HepG2 (cell line): ENCODE measurements around the gene NUFIP1. TPM values are rescaled to one million over a fixed set of nuclear protein-coding genes. Genes with fewer than 3 reads are reported as not detected.

Experiments used
- ATAC-seq: fragments of 200-7000 bp; cut with Tn5 transposase; 3 replicates; pipeline ENCODE4 v1.9.1; 2020; ENCODE audit warnings: mild to moderate bottlenecking, moderate library complexity
- BruUV-seq: library from RNA; stranded (reverse); fragments of 400-500 nt; replicated peaks from 2 replicates; lab custom pipeline; 2021; lab: Mats Ljungman, UMichigan
- CTCF ChIA-PET: fragments of 300-600 bp; formaldehyde crosslinking; extraction: SDS; loops from one replicate; lab custom pipeline; 2021; ENCODE audit warnings: low total read pairs, inconsistent platforms, low intra/inter-chr PET ratio; lab: Yijun Ruan, JAX
- POLR2A ChIA-PET: fragments of 350-600 bp; sonication (Branson Sonifier 250); formaldehyde crosslinking; loops from one replicate; lab custom pipeline; 2020; ENCODE audit warnings: antibody characterized with exemption, inconsistent platforms; lab: Yijun Ruan, JAX
- DNase-seq: peaks from one replicate; pipeline ENCODE4 v3.0.0-alpha.2; 2015; ENCODE audit warnings: low spot score
- FAIRE-seq: peaks from 3 replicates; lab custom pipeline; 2011; peaks lifted over from hg19 to GRCh38; lab: Jason Lieb, UNC
- H2AFZ ChIP-seq: one replicate; pipeline ENCODE4 v1.6.1; 2011; ENCODE audit warnings: low read length, inconsistent platforms
- H3K27ac ChIP-seq: fragments of 300-600 bp; 3 replicates; pipeline ENCODE4 v1.8.0; 2011; ENCODE audit warnings: mixed run types, mild to moderate bottlenecking, mixed read lengths, low read length, inconsistent platforms; ENCODE audit not compliant: insufficient read depth; ENCODE audit errors: extremely low read length
- H3K27me3 ChIP-seq, 2 experiments: fragments of 200-600 bp in 1 of 2; 2 replicates in 1 of 2; 3 replicates in 1 of 2; pipeline versions ENCODE4 v1.6.0 to v1.8.0; 2011; ENCODE audit warnings: low read length in 2 of 2, mild to moderate bottlenecking in 2 of 2, moderate library complexity in 2 of 2, inconsistent platforms in 1 of 2; ENCODE audit not compliant: insufficient read depth in 2 of 2, control insufficient read depth in 1 of 2
- H3K36me3 ChIP-seq, 2 experiments: fragments of 200-600 bp in 1 of 2; replicated peaks in 1 of 2; 2 replicates in 1 of 2; 3 replicates in 1 of 2; pipeline versions ENCODE4 v1.5.1 to v1.8.0; 2011; ENCODE audit warnings: low read length in 2 of 2, inconsistent platforms in 1 of 2; ENCODE audit not compliant: insufficient read depth in 2 of 2, control insufficient read depth in 1 of 2
- H3K4me1 ChIP-seq: 2 replicates; pipeline ENCODE4 v1.5.1; 2012; ENCODE audit warnings: low read length, inconsistent platforms; ENCODE audit not compliant: insufficient read depth
- H3K4me2 ChIP-seq: 2 replicates; pipeline ENCODE4 v1.6.0; 2011; ENCODE audit warnings: low read depth, low read length, inconsistent platforms
- H3K4me3 ChIP-seq, 3 experiments: fragments of 200-600 bp in 1 of 3; sonication (generic), shearing (Covaris generic) in 1 of 3; replicated peaks in 1 of 3; 2 replicates each; pipeline ENCODE4 v1.5.1; 2011 to 2016; ENCODE audit warnings: low read length in 3 of 3, inconsistent platforms in 2 of 3, low read depth in 2 of 3, mild to moderate bottlenecking in 2 of 3, control low read depth in 1 of 3, mixed read lengths in 1 of 3; ENCODE audit not compliant: insufficient read depth in 1 of 3
- H3K79me2 ChIP-seq: one replicate; pipeline ENCODE4 v1.6.1; 2011; ENCODE audit warnings: low read length, inconsistent platforms; ENCODE audit not compliant: insufficient read depth
- H3K9ac ChIP-seq: 2 replicates; pipeline ENCODE4 v1.6.0; 2011; ENCODE audit warnings: mild to moderate bottlenecking, low read depth, low read length, inconsistent platforms; ENCODE audit not compliant: insufficient read depth
- H3K9me3 ChIP-seq: 2 replicates; pipeline ENCODE4 v1.5.1; 2012; ENCODE audit warnings: mild to moderate bottlenecking, low read length
- H4K20me1 ChIP-seq: 2 replicates; pipeline ENCODE4 v1.6.0; 2011; ENCODE audit warnings: inconsistent platforms, mild to moderate bottlenecking, low read length, moderate library complexity; ENCODE audit not compliant: insufficient read depth
- CENPT ChIP-seq: sonication (generic); formaldehyde crosslinking; IDR thresholded peaks from 2 replicates; pipeline ENCODE4 v1.8.0; 2022; ENCODE audit warnings: low read depth, mild to moderate bottlenecking, moderate library complexity, missing genetic modification reagents
- DDIT3 ChIP-seq: sonication (generic); formaldehyde crosslinking; IDR thresholded peaks from 2 replicates; pipeline ENCODE4 v1.4.0; 2020; ENCODE audit warnings: mild to moderate bottlenecking, missing genetic modification reagents
- DR1 ChIP-seq: sonication (generic); formaldehyde crosslinking; IDR thresholded peaks from 2 replicates; pipeline ENCODE4 v1.8.0; 2021; ENCODE audit warnings: mild to moderate bottlenecking, missing genetic modification reagents, inconsistent platforms
- IRF2 ChIP-seq: IDR thresholded peaks from 2 replicates; pipeline ENCODE4 v1.6.1; 2018; ENCODE audit warnings: missing genetic modification reagents, missing compliant biosample characterization
- JUNB ChIP-seq: sonication (generic); formaldehyde crosslinking; IDR thresholded peaks from 2 replicates; pipeline ENCODE4 v1.8.0; 2022; ENCODE audit warnings: missing genetic modification reagents, mild to moderate bottlenecking, borderline replicate concordance
- KLF6 ChIP-seq: IDR thresholded peaks from 2 replicates; pipeline ENCODE4 v1.8.0; 2016; ENCODE audit warnings: missing biosample characterization, missing genetic modification reagents
- MXD1 ChIP-seq: sonication (generic); formaldehyde crosslinking; IDR thresholded peaks from 2 replicates; pipeline ENCODE4 v1.4.0; 2020; ENCODE audit warnings: mild to moderate bottlenecking, missing genetic modification reagents
- NCOA1 ChIP-seq: sonication (generic); formaldehyde crosslinking; IDR thresholded peaks from 2 replicates; pipeline ENCODE4 v1.9.0; 2021; ENCODE audit warnings: missing genetic modification reagents
- POLR2AphosphoS2 ChIP-seq: IDR thresholded peaks from 2 replicates; pipeline ENCODE4 v1.6.1; 2011; ENCODE audit warnings: low read depth, low read length, improper control_type of control experiment
- RARG ChIP-seq: sonication (generic); formaldehyde crosslinking; IDR thresholded peaks from 2 replicates; pipeline ENCODE4 v1.4.0; 2020; ENCODE audit warnings: low read depth, mild to moderate bottlenecking, missing genetic modification reagents
- RBFOX2 ChIP-seq: fragments of 200-400 bp; formaldehyde crosslinking; IDR thresholded peaks from 2 replicates; pipeline ENCODE4 v1.6.1; 2017; ENCODE audit warnings: low read depth, mild to moderate bottlenecking, low read length
- REXO4 ChIP-seq: sonication (generic); formaldehyde crosslinking; IDR thresholded peaks from 2 replicates; pipeline ENCODE4 v1.8.0; 2022; ENCODE audit warnings: missing genetic modification reagents, mild to moderate bottlenecking, borderline replicate concordance
- ZBTB49 ChIP-seq: sonication (generic); formaldehyde crosslinking; IDR thresholded peaks from 2 replicates; pipeline ENCODE4 v1.4.0; 2020; ENCODE audit warnings: missing genetic modification reagents, borderline replicate concordance
- ZBTB8A ChIP-seq: sonication (generic); formaldehyde crosslinking; IDR thresholded peaks from 2 replicates; pipeline ENCODE4 v1.4.0; 2020; ENCODE audit warnings: mild to moderate bottlenecking, low read depth, missing genetic modification reagents, borderline replicate concordance
- ZFP1 ChIP-seq: IDR thresholded peaks from 2 replicates; pipeline ENCODE4 v1.6.1; 2016
- ZFY ChIP-seq: sonication (generic); formaldehyde crosslinking; IDR thresholded peaks from 2 replicates; pipeline ENCODE4 v1.4.0; 2020; ENCODE audit warnings: missing genetic modification reagents
- ZNF235 ChIP-seq: sonication (generic); formaldehyde crosslinking; IDR thresholded peaks from 2 replicates; pipeline ENCODE4 v1.8.1; 2023; ENCODE audit warnings: mild to moderate bottlenecking, missing genetic modification reagents, borderline replicate concordance
- ZNF350 ChIP-seq: sonication (generic); formaldehyde crosslinking; IDR thresholded peaks from 2 replicates; pipeline ENCODE4 v1.4.0; 2020; ENCODE audit warnings: mild to moderate bottlenecking, low read depth, missing genetic modification reagents, borderline replicate concordance
- ZNF414 ChIP-seq: sonication (generic); formaldehyde crosslinking; IDR thresholded peaks from 2 replicates; pipeline ENCODE4 v1.5.0; 2020; ENCODE audit warnings: missing genetic modification reagents
- ZNF703 ChIP-seq: sonication (generic); formaldehyde crosslinking; IDR thresholded peaks from 2 replicates; pipeline ENCODE4 v1.5.1; 2020; ENCODE audit warnings: missing genetic modification reagents, mild to moderate bottlenecking, moderate library complexity, borderline replicate concordance
- ZNF816 ChIP-seq: sonication (generic); formaldehyde crosslinking; IDR thresholded peaks from 2 replicates; pipeline ENCODE4 v1.8.0; 2022; ENCODE audit warnings: missing genetic modification reagents, mild to moderate bottlenecking, borderline replicate concordance
- WGBS: methylation state at CpG from one replicate; pipeline ENCODE4 v1.1.6; 2017; ENCODE audit warnings: low lambda C conversion rate; 5-methylcytosine and 5-hydroxymethylcytosine counted together
- in situ Hi-C: cut with HindIII; loops from 2 replicates; pipeline ENCODE4 v1.10.0; 2017; ENCODE audit warnings: low pct_unique_long_range_greater_than_20kb; ENCODE audit not compliant: extremely low pct_ligation_motif_present
- intact Hi-C: fragments of 100-400 bp; cut with micrococcal nuclease; formaldehyde crosslinking; loops from one replicate; pipeline ENCODE4 v1.10.0; 2022; ENCODE audit not compliant: unreplicated experiment
- polyA plus RNA-seq, 8 experiments: library from polyadenylated mRNA; depleted of rRNA in 3 of 8; stranded (reverse) in 7 of 8; unstranded in 1 of 8; fragments of >200 nt; fragmentation: Illumina TruSeq in 4 of 8; extraction: Trizol in 4 of 8; gene quantifications; 2 replicates each; pipeline versions ENCODE4 v1.2.1 to v1.2.3, GENCODE V29; 2011 to 2016; ENCODE audit warnings: low read depth in 4 of 8, missing spikeins in 1 of 8, mixed read lengths in 1 of 8; ENCODE audit not compliant: insufficient read depth in 1 of 8
- total RNA-seq, 5 experiments: library from RNA; depleted of rRNA; stranded (reverse); fragments of >200 nt; fragmentation: Illumina TruSeq; extraction: Trizol; gene quantifications; 2 replicates each; pipeline ENCODE4 v1.2.3, GENCODE V29; 2016; ENCODE audit warnings: low read depth in 1 of 5

NUFIP1 gene
- total and polyA plus RNA-seq, 2 of the 13 experiments (the other 11 are each of a cell fraction or from before 2014, with no cell fraction given), result 1.9 to 10.3 TPM

GRCh38 chr13:44906230-44906629 is 83.0 kb downstream of the NUFIP1 start (continued):
- TF ChIP-seq RARG (CRISPR knock-in tag), result no peak
- TF ChIP-seq KLF6 (CRISPR knock-in tag), result no peak
- TF ChIP-seq JUNB (CRISPR knock-in tag), result no peak
- TF ChIP-seq POLR2AphosphoS2, result no peak
- no peak for TF ChIP-seq RBFOX2
- TF ChIP-seq ZNF816 (CRISPR knock-in tag), result no peak
- TF ChIP-seq ZBTB8A (CRISPR knock-in tag), result no peak
- TF ChIP-seq DDIT3 (CRISPR knock-in tag), result no peak
- TF ChIP-seq CENPT (CRISPR knock-in tag), result no peak
- TF ChIP-seq ZNF235 (CRISPR knock-in tag), result no peak
- no peak for TF ChIP-seq IRF2 (CRISPR knock-in tag)
- TF ChIP-seq ZFY (CRISPR knock-in tag), result no peak

GRCh38 chr13:44905556-44905955 is 83.7 kb downstream of the NUFIP1 start:
- Histone ChIP-seq H2AFZ (no peak overlapping the region), H3K4me3 (no peak overlapping the region), H4K20me1 (no peaks in the 10 kb centered on the region), H3K4me2 (no peak overlapping the region), H3K36me3 (no peaks in the 10 kb centered on the region), H3K79me2 (no peaks in the 10 kb centered on the region), H3K27me3 (peaks cover 2 to 32% of the 10 kb centered on the region in 2 experiments; a peak in 3 of 5 replicates), H3K9me3 (no peaks in the 10 kb centered on the region), H3K9ac (no peak overlapping the region), H3K27ac (no peak overlapping the region), H3K4me1 (no peaks in the 10 kb centered on the region)
- BruUV-seq, result no TSS peak
- 4% methylated on average over 5 of the region's 5 CpGs for WGBS
- ATAC-seq (no peak), DNase-seq (no peak), FAIRE-seq (no peak)
- intact Hi-C loops, result no loop called here
- CTCF ChIA-PET, result no interaction called here
- POLR2A ChIA-PET, result no interaction called here
- in situ Hi-C loops, result no loop called here
- TF ChIP-seq NCOA1 (CRISPR knock-in tag) (no peak), DR1 (CRISPR knock-in tag) (no peak), REXO4 (CRISPR knock-in tag) (no peak), ZBTB49 (CRISPR knock-in tag) (no peak), ZNF703 (no peak), ZNF350 (CRISPR knock-in tag) (no peak), MXD1 (CRISPR knock-in tag) (no peak), ZNF414 (CRISPR knock-in tag) (no peak), ZFP1 (CRISPR knock-in tag) (no peak)
